WTC11 (cell line): Measurements from ENCODE around the gene AXL. TPM values are rescaled to one million over a fixed set of nuclear protein-coding genes. Genes with fewer than 3 reads are reported as not detected.
"Not testable (repeated sequence)": the region's sequence is repeated elsewhere in the genome, so short reads cannot be mapped to it uniquely, and the experiment has no call there.

Experiments used
- ATAC-seq: fragments of 200-7000 bp; cut with Tn5 transposase; 2 replicates; pipeline ENCODE4 v1.10.0; 2021; ENCODE audit warnings: mild to moderate bottlenecking, moderate library complexity
- CTCF ChIA-PET: fragments of 300-600 bp; sonication (Branson Sonifier 250); formaldehyde crosslinking; loops from one replicate; lab custom pipeline; 2021; ENCODE audit warnings: antibody characterized with exemption; lab: Charles Lee
- POLR2A ChIA-PET: fragments of 350-600 bp; sonication (Branson Sonifier 250); formaldehyde crosslinking; loops from one replicate; lab custom pipeline; 2021; ENCODE audit warnings: antibody characterized with exemption; lab: Charles Lee
- DNase-seq: peaks from one replicate; pipeline ENCODE4 v3.0.0; 2021; ENCODE audit warnings: low spot score
- H3K27ac Mint-ChIP-seq: 2 replicates; pipeline ENCODE4 v1.8.0; 2021; ENCODE audit warnings: mixed read lengths
- H3K27me3 Mint-ChIP-seq: 2 replicates; pipeline ENCODE4 v1.8.0; 2021; ENCODE audit warnings: low read depth, mild to moderate bottlenecking, moderate library complexity, mixed read lengths
- H3K36me3 Mint-ChIP-seq: 2 replicates; pipeline ENCODE4 v1.8.0; 2021; ENCODE audit warnings: mixed read lengths
- H3K4me1 Mint-ChIP-seq: 2 replicates; pipeline ENCODE4 v1.8.0; 2022; ENCODE audit warnings: mixed read lengths
- H3K4me3 Mint-ChIP-seq: 2 replicates; pipeline ENCODE4 v1.8.0; 2021; ENCODE audit warnings: mild to moderate bottlenecking, moderate library complexity, mixed read lengths
- H3K9me3 Mint-ChIP-seq: 2 replicates; pipeline ENCODE4 v1.8.0; 2021; ENCODE audit warnings: mixed read lengths
- AFF4 ChIP-seq: sonication (generic); formaldehyde crosslinking; IDR thresholded peaks from 2 replicates; pipeline ENCODE4 v1.8.1; 2023; ENCODE audit warnings: mild to moderate bottlenecking, missing genetic modification reagents, borderline replicate concordance
- CTCF ChIP-seq: fragments of 200-600 bp; IDR thresholded peaks from 2 replicates; pipeline ENCODE4 v1.8.0; 2022; ENCODE audit warnings: antibody characterized with exemption
- EMX1 ChIP-seq: fragments of 250-450 bp; sonication (Bioruptor Pico); IDR thresholded peaks from 2 replicates; pipeline ENCODE4 v1.8.0; 2021; ENCODE audit warnings: mild to moderate bottlenecking
- FOXK1 ChIP-seq: sonication (generic); formaldehyde crosslinking; IDR thresholded peaks from 2 replicates; pipeline ENCODE4 v1.8.0; 2022; ENCODE audit warnings: mild to moderate bottlenecking, moderate library complexity, missing genetic modification reagents
- FOXP4 ChIP-seq: sonication (generic); formaldehyde crosslinking; IDR thresholded peaks from 2 replicates; pipeline ENCODE4 v1.8.0; 2022; ENCODE audit warnings: mild to moderate bottlenecking, missing genetic modification reagents
- JUN ChIP-seq: sonication (generic); formaldehyde crosslinking; IDR thresholded peaks from 2 replicates; pipeline ENCODE4 v1.8.0; 2023; ENCODE audit warnings: mild to moderate bottlenecking, missing genetic modification reagents
- PRDM15 ChIP-seq: sonication (generic); formaldehyde crosslinking; IDR thresholded peaks from 2 replicates; pipeline ENCODE4 v1.8.0; 2022; ENCODE audit warnings: missing genetic modification reagents
- PREB ChIP-seq: sonication (generic); formaldehyde crosslinking; IDR thresholded peaks from 2 replicates; pipeline ENCODE4 v1.8.1; 2022; ENCODE audit warnings: mild to moderate bottlenecking, missing genetic modification reagents, moderate library complexity, borderline replicate concordance
- SOX15 ChIP-seq: fragments of 250-450 bp; sonication (Bioruptor Pico); IDR thresholded peaks from 2 replicates; pipeline ENCODE4 v1.9.0; 2021; ENCODE audit warnings: mild to moderate bottlenecking
- TP53 ChIP-seq: sonication (generic); formaldehyde crosslinking; IDR thresholded peaks from 2 replicates; pipeline ENCODE4 v1.8.1; 2023; ENCODE audit warnings: mild to moderate bottlenecking, missing genetic modification reagents
- ZNF121 ChIP-seq: sonication (generic); formaldehyde crosslinking; IDR thresholded peaks from 2 replicates; pipeline ENCODE4 v1.8.0; 2023; ENCODE audit warnings: missing genetic modification reagents
- ZNF263 ChIP-seq: sonication (generic); formaldehyde crosslinking; IDR thresholded peaks from 2 replicates; pipeline ENCODE4 v1.8.1; 2022; ENCODE audit warnings: low read depth, mild to moderate bottlenecking, moderate library complexity, missing genetic modification reagents
- ZNF532 ChIP-seq: fragments of 250-450 bp; sonication (Bioruptor Pico); IDR thresholded peaks from 2 replicates; pipeline ENCODE4 v1.9.0; 2021; ENCODE audit warnings: mild to moderate bottlenecking, borderline replicate concordance
- total RNA-seq: library from RNA; stranded (reverse); gene quantifications from 3 replicates; pipeline ENCODE4 v1.2.3, GENCODE V29; 2021

AXL gene
- total RNA-seq, 1 experiment from 2014 or later, result 25.0 TPM

GRCh38 chr19:41228486-41228885 is 9.5 kb downstream of the AXL start:
- H3K9me3 Mint-ChIP-seq, result no peaks in the 10 kb centered on the region
- H3K36me3 Mint-ChIP-seq, result no peaks in the 10 kb centered on the region; the same call in 1 of the 2 replicates
- TF ChIP-seq ZNF532 (CRISPR knock-in tag) (no peak), EMX1 (CRISPR knock-in tag) (no peak), FOXP4 (no peak), AFF4 (CRISPR knock-in tag) (no peak), JUN (CRISPR knock-in tag) (no peak), PREB (CRISPR knock-in tag) (no peak)
- TF ChIP-seq, all 79 proteins: peak for 0
- CTCF ChIA-PET, result interaction anchor here (1.2 to 1.5 kb wide), 2 partner anchors 24 to 34 kb away, joined by 4 read pairs; no protein-coding TSS in a partner anchor
- POLR2A ChIA-PET, result no interaction called here
- DNase-seq (no peak), ATAC-seq (no peak)
- H3K4me1 Mint-ChIP-seq, result peaks cover 27% of the 10 kb centered on the region
- H3K4me3 Mint-ChIP-seq, result no peak overlapping the region
- H3K27ac Mint-ChIP-seq, result peak overlapping the region; percentile 42
- no peaks in the 10 kb centered on the region for H3K27me3 Mint-ChIP-seq

- DNase-seq, H3K27me3 Mint-ChIP-seq, H3K4me3 Mint-ChIP-seq, H3K9me3 Mint-ChIP-seq, POLR2A ChIA-PET, H3K27ac Mint-ChIP-seq, ATAC-seq, H3K36me3 Mint-ChIP-seq: not testable (repeated sequence)
- CTCF ChIA-PET, result interaction anchor here (1.2 to 1.5 kb wide), 2 partner anchors 25 to 33 kb away, joined by 4 read pairs; no protein-coding TSS in a partner anchor
- peaks cover 19% of the 10 kb centered on the region for H3K4me1 Mint-ChIP-seq
- 0 out of 2 replicates have a peak, but pooled peaks have one; percentile 3 for TF ChIP-seq ZNF121 (CRISPR knock-in tag)
These were observed 10.3 kb downstream of the AXL start for GRCh38 chr19:41229338-41229737.

GRCh38 chr19:41230067-41230857 is 11.2 kb downstream of the AXL start:
- H3K36me3 Mint-ChIP-seq, result no peaks in the 10 kb centered on the region; the same call in 1 of the 2 replicates
- no peak for DNase-seq
- no peak overlapping the region for H3K4me3 Mint-ChIP-seq
- H3K4me1 Mint-ChIP-seq, result peaks cover 14% of the 10 kb centered on the region
- ATAC-seq, result no peak
- H3K9me3 Mint-ChIP-seq, result no peaks in the 10 kb centered on the region
- ChIA-PET CTCF (interaction anchor here (1.4 kb wide), 1 partner anchor 32 kb away, joined by 3 read pairs; no protein-coding TSS in a partner anchor), POLR2A (no interaction called here)
- H3K27ac Mint-ChIP-seq, result no peak overlapping the region
- H3K27me3 Mint-ChIP-seq, result no peaks in the 10 kb centered on the region
- no peak for TF ChIP-seq CTCF
- no peak for TF ChIP-seq ZNF263 (CRISPR knock-in tag)
- no peak for TF ChIP-seq SOX15 (CRISPR knock-in tag)
- TF ChIP-seq FOXK1, result no peak
- TF ChIP-seq TP53 (CRISPR knock-in tag), result no peak
- TF ChIP-seq PRDM15 (CRISPR knock-in tag), result no peak
